Brain microvascular endothelial cell (primary cell): ENCODE data around the gene HOXD13.

Experiments
- DNase-seq: peaks from one replicate; pipeline ENCODE4 v3.0.0-alpha.2; 2020
- H3K27ac ChIP-seq: fragments of 250-450 bp; sonication (Bioruptor Pico); 2 replicates; pipeline ENCODE4 v1.5.1; 2020; ENCODE audit warnings: mild to moderate bottlenecking, moderate library complexity
- H3K27me3 ChIP-seq: fragments of 250-450 bp; sonication (Bioruptor Pico); replicated peaks from 2 replicates; pipeline ENCODE4 v1.5.1; 2020; ENCODE audit warnings: mild to moderate bottlenecking
- H3K36me3 ChIP-seq: fragments of 250-450 bp; sonication (Bioruptor Pico); replicated peaks from 2 replicates; pipeline ENCODE4 v1.5.1; 2020; ENCODE audit warnings: mild to moderate bottlenecking
- H3K4me3 ChIP-seq: 2 replicates; pipeline ENCODE4 v1.5.1; 2011; ENCODE audit warnings: low read depth, mild to moderate bottlenecking, control low read depth, low read length, moderate library complexity
- CTCF ChIP-seq: IDR thresholded peaks from 2 replicates; pipeline ENCODE4 v1.5.1; 2011; ENCODE audit warnings: low read depth, mild to moderate bottlenecking, moderate library complexity, low read length, control low read depth, inconsistent platforms; ENCODE audit errors: missing control alignments
- in situ Hi-C: cut with HindIII; loops from 2 replicates; pipeline ENCODE4 v1.10.0; 2017; ENCODE audit warnings: low sequenced_read_pairs, low pct_ligation_motif_present

HOXD13 gene

GRCh38 chr2:176068419-176068832, 24.1 kb upstream of the HOXD13 start:
- in situ Hi-C loops, result no loop called here
- no peak for DNase-seq

GRCh38 chr2:176071330-176072291, 20.9 kb upstream of the HOXD13 start:
- in situ Hi-C loops, result no loop called here
- no peak for DNase-seq
- TF ChIP-seq CTCF, result no peak

More at GRCh38 chr2:176068419-176068832, 24.1 kb upstream of the HOXD13 start:
- Histone ChIP-seq H3K36me3 (no peaks in the 10 kb centered on the region), H3K4me3 (no peak overlapping the region), H3K27me3 (peaks cover 75% of the 10 kb centered on the region), H3K27ac (no peak overlapping the region)
- TF ChIP-seq CTCF, result no peak

GRCh38 chr2:176072292-176072669, 20.2 kb upstream of the HOXD13 start:
- DNase-seq, result no peak
- in situ Hi-C loops, result no loop called here
- Histone ChIP-seq H3K4me3 (no peak overlapping the region), H3K27ac (no peak overlapping the region), H3K27me3 (peaks cover 90% of the 10 kb centered on the region), H3K36me3 (no peaks in the 10 kb centered on the region)
- no peak for TF ChIP-seq CTCF

More at GRCh38 chr2:176071330-176072291, 20.9 kb upstream of the HOXD13 start:
- no peak overlapping the region for H3K4me3 ChIP-seq
- peaks cover 92% of the 10 kb centered on the region for H3K27me3 ChIP-seq
- H3K36me3 ChIP-seq, result no peaks in the 10 kb centered on the region
- H3K27ac ChIP-seq, result no peak overlapping the region

- no peak overlapping the region for H3K27ac ChIP-seq
- no peak for DNase-seq
- peaks cover 90% of the 10 kb centered on the region for H3K27me3 ChIP-seq
- no peak overlapping the region for H3K4me3 ChIP-seq
- in situ Hi-C loops, result no loop called here
- no peaks in the 10 kb centered on the region for H3K36me3 ChIP-seq
- no peak for TF ChIP-seq CTCF
These were observed 19.3 kb upstream of the HOXD13 start for GRCh38 chr2:176072951-176073904.

GRCh38 chr2:176074919-176075425, 17.5 kb upstream of the HOXD13 start:
- in situ Hi-C loops, result no loop called here
- peaks cover 90% of the 10 kb centered on the region for H3K27me3 ChIP-seq
- no peak for TF ChIP-seq CTCF

More at GRCh38 chr2:176074919-176075425, 17.5 kb upstream of the HOXD13 start:
- no peak overlapping the region for H3K27ac ChIP-seq
- H3K36me3 ChIP-seq, result no peaks in the 10 kb centered on the region
- no peak overlapping the region for H3K4me3 ChIP-seq
- DNase-seq, result no peak
